ENCODE data around the gene UQCRC2.

DNA sequence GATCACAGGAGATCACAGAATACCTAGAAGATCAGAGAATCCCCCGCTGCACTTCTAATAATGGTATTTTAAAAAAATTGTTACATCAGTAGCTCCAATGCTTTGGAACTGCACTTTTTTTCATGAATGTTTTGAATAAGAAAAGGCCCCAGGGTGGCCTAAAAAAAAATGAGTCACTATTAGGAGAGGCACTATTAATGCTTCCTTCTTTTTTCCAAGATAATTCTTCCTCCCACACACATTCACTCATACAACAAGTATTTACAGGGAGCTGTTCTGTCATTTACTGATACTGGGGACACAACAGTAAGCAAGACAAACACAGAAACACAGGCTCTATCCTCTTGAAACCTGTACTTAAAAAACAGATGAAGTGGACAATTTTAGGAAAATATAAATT, 48.4 kb downstream of the UQCRC2 start:
- TF ChIP-seq, protein P1, sequence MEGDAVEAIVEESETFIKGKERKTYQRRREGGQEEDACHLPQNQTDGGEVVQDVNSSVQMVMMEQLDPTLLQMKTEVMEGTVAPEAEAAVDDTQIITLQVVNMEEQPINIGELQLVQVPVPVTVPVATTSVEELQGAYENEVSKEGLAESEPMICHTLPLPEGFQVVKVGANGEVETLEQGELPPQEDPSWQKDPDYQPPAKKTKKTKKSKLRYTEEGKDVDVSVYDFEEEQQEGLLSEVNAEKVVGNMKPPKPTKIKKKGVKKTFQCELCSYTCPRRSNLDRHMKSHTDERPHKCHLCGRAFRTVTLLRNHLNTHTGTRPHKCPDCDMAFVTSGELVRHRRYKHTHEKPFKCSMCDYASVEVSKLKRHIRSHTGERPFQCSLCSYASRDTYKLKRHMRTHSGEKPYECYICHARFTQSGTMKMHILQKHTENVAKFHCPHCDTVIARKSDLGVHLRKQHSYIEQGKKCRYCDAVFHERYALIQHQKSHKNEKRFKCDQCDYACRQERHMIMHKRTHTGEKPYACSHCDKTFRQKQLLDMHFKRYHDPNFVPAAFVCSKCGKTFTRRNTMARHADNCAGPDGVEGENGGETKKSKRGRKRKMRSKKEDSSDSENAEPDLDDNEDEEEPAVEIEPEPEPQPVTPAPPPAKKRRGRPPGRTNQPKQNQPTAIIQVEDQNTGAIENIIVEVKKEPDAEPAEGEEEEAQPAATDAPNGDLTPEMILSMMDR (IDR thresholded peaks at IDR 0.05; ENCODE audit: low read depth, low read length): no peak
- TF ChIP-seq POLR2A (IDR thresholded peaks at IDR 0.05; ENCODE audit: extremely low read depth, insufficient read length): no peak
- no peak for TF ChIP-seq MYC (IDR thresholded peaks at IDR 0.05; ENCODE audit: low read depth, low read length)
- TF ChIP-seq, protein P2, sequence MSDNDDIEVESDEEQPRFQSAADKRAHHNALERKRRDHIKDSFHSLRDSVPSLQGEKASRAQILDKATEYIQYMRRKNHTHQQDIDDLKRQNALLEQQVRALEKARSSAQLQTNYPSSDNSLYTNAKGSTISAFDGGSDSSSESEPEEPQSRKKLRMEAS (IDR thresholded peaks at IDR 0.05; ENCODE audit: low read depth, low read length): no peak

All from NB4 (cell line).